ENCODE measurements around the gene ACSS2.

- TF ChIP-seq SPI1 (IDR thresholded peaks at IDR 0.05; ENCODE audit: borderline replicate concordance, low read depth) = no peak
- TF ChIP-seq, protein P1, sequence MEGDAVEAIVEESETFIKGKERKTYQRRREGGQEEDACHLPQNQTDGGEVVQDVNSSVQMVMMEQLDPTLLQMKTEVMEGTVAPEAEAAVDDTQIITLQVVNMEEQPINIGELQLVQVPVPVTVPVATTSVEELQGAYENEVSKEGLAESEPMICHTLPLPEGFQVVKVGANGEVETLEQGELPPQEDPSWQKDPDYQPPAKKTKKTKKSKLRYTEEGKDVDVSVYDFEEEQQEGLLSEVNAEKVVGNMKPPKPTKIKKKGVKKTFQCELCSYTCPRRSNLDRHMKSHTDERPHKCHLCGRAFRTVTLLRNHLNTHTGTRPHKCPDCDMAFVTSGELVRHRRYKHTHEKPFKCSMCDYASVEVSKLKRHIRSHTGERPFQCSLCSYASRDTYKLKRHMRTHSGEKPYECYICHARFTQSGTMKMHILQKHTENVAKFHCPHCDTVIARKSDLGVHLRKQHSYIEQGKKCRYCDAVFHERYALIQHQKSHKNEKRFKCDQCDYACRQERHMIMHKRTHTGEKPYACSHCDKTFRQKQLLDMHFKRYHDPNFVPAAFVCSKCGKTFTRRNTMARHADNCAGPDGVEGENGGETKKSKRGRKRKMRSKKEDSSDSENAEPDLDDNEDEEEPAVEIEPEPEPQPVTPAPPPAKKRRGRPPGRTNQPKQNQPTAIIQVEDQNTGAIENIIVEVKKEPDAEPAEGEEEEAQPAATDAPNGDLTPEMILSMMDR (IDR thresholded peaks at IDR 0.05; ENCODE audit: insufficient read depth, low read length) = no peak
- no peak for TF ChIP-seq GABPA (IDR thresholded peaks at IDR 0.05; ENCODE audit: low read depth)
Measured at GRCh38 chr20:34947336-34947735, 70.9 kb downstream of the ACSS2 start.
